Measurements from ENCODE around the gene CST8.
"Not testable (repeated sequence)": the region's sequence is repeated elsewhere in the genome, so short reads cannot be mapped to it uniquely, and the experiment has no call there.

CST8 gene

GRCh38 chr20:23490817-23491216 lies at the start of gene CST8:
CST8 (plus strand) TSS chr20:23491117; CDS start chr20:23491668, 551 bp downstream.
- no peak for DNase-seq

GRCh38 chr20:23441850-23442313 lies 49.0 kb upstream of the CST8 start:
- peak; percentile 66 for DNase-seq

DNA sequence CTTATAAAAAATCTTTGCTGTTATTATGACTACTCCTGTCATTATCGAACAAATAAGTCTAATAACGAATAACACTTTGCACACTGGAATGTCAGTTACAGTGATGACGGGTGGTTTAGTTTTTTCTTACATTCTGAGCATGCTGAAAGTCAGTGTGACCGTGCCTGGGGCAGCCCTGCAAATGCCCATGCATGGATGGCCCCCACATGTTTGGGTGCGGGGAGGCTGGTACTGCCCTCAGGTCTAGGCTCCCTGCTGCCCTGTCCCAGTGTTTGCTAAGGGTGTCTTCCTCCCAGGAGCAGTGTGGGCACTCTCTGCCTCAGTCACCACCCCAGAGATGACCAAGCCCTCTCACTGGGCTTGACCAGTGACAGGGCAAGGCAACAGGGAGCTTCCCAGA lies 48.5 kb upstream of the CST8 start:
- DNase-seq: no peak

DNA sequence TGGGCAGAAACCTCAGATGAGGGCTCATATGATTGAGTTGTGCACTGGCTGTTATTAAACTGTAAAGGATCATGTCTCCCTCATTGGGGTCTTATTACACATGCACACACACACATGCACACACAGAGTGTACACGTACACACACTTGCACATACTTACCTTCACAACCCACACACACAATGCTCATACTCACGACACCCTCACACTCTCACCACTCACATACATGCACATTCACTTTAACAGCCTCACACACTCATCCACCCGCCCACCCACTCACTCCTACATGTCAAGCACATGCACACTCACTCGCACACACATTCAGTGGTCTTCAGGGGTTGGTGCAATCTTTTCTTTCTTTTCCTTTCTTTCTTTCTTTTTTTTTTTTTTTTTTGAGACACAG lies 46.1 kb upstream of the CST8 start:
- no peak for DNase-seq

- DNase-seq: no peak
These were observed 45.2 kb upstream of the CST8 start for GRCh38 chr20:23445596-23446217.

- peak; percentile 29 for DNase-seq
These were observed 44.4 kb upstream of the CST8 start for GRCh38 chr20:23446505-23446904.

GRCh38 chr20:23448167-23448566 lies 42.8 kb upstream of the CST8 start:
- no peak for DNase-seq

DNA sequence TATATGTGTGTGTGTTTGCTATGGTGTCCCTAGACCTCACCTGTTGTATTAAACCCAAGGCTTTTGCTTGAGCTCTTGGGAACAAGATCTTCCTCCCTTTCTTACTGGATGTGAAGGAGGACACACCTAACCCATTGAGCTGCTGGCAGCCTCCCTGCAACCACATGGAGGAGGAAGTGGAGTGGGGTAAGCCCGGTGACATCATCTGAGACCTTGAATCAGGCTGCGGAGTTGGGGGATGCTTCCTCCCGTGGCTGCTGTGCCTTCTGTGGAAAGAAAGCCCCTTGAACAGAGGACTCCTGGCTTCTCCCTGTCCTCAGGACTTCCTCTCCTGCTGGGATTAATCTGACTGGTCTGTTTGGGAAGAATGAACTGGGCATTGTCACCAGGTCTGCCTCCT lies 41.5 kb upstream of the CST8 start:
- DNase-seq: peak; percentile 38

DNA sequence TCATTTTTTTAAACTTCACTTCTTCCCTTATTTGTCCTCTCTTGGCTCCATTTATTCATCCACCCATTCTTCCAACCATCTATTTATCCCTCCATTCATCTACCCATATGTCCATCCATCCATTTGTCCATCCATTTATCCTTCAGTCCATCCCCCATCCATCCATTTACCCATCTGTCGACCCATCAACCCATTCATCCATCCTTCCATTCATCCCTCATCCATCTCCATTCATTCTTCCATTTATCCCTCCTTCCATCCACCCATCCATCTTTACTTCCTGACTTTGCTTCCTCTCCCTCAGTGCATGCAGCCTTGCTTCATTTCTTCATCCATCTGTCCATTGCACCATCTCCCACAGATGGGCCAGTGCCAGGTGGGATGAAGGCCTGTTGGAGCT lies 40.0 kb upstream of the CST8 start:
- DNase-seq: no peak

DNA sequence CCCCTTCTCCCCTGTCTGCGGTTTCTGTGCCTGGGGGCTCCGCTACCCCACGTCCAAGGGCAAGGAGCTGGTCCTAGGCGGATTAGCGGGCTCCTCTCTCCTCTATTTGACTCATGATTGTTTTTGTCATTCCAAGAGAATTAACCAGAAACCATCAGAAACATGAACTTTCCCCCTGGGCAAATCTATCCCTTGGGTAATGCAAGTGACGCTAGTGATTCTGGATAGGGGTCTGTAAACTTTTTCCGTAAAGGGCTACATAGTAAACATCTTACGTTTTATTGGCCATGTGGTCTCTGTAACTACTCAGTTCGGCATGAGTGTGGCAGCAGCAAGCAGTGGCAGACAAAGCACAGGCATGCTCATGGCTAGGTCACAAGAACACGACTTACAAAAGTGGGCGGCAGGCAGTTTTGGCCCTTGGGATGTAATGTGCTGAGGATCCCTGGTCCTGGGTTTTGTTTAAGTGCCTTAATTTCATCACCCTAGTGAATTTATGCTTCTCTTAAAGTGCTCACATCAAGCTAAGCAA lies 38.9 kb upstream of the CST8 start:
- no peak for DNase-seq

DNA sequence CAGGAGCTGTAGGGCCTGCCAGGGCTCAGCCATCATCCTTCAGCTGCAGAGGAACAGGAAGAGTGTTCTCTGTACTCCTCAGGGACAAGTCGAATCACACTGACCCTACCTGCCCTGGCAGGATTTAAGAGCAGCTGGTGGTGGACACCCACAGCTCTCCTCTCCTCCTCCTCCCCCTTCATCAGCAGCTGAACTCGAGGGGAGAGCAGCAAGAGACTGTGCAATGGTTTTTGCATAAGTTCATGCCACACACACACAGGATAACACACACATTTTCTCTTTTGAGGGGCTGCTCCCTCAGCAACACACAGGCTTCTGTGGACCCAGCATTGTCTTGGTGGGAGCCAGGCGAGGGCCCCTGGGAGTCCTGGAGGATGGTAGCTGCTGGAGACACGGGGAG lies 38.1 kb upstream of the CST8 start, which contains the start of gene CST11:
Gene CST11 (minus strand): TSS at position 101 of the 400 bp plus-strand sequence. CDS start 65 bp downstream, at position 36.
- DNase-seq: no peak

DNA sequence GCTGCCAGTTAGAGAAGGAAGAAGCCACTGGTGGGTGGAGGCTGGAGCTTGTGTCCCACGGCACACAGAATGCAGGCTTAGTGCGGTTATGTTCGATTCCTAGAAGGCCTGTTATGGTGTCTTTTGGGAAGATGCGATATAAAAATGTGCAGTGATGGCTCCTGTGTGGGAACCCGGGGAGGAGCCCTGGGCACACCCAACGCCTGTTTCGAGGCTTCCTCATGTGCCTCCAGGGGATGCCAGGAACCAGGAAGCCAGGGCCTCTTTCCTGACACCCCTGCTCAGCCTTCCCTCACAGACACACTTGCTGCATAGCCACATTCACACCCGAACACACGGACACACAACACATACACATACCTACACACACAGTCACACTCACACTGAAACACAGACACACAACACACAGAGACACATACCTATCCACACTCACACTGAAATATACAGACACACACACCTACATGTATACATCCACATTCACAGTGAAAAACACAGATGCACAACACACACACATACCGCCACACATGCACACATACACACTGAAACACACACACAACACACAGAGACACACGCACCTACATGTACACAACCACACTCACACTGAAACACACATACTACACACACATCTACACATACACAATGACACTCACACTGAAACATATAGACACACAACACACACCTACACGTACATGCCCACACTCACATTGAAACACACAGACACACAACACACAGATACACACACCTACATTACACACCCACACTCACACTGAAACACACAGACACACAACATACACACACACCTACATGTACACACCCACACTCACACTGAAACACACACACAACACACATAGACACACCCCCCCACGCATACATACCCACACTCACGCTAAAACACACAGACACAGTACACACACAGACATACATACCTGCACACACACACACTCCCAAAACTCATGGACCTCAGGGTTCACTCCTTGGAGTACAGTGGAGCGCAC lies 37.1 kb upstream of the CST8 start:
- no peak for DNase-seq

DNA sequence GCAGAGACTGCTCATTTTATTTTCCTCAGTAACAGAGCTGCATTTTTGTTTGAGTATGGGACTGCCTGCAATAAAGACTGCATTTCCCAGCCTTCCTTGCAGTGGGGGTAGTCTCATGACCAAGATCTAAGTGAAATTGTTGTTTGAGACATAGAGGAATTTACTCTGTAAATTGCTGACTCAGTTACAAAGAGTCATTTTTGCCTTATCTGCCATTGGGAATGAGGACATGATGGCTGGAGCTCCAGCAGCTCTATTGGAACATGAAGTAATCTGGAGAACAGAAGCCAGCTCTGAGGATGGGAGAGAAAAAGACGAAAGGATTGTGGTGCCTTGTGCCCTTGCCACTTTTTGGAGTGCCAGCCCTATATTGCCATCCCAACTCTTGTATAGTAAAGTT lies 36.1 kb upstream of the CST8 start:
- DNase-seq: no peak

DNA sequence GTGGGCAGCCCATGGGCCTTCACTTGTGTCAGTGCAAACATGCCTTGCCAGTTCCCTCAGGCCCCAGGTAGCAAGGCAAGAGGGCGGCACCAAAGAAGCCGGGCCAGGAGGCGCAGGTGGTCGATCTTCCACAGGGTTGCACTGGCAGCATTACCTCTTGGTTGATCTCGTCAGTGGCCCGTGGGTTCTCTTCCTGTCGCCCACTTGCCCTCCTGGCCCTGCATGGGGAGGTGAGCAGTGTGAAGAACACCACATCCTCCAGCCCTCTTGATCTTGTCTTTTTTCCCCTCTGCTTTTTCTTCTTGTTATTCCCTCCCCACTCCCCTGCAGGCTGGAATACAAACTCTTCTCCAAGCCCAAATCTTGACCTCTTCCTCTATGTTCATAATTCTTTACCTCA lies 35.3 kb upstream of the CST8 start:
- DNase-seq: no peak

- no peak for DNase-seq
These were observed 34.5 kb upstream of the CST8 start for GRCh38 chr20:23456409-23456808.

- DNase-seq: no peak
These were observed 34.0 kb upstream of the CST8 start for GRCh38 chr20:23456873-23457272.

DNA sequence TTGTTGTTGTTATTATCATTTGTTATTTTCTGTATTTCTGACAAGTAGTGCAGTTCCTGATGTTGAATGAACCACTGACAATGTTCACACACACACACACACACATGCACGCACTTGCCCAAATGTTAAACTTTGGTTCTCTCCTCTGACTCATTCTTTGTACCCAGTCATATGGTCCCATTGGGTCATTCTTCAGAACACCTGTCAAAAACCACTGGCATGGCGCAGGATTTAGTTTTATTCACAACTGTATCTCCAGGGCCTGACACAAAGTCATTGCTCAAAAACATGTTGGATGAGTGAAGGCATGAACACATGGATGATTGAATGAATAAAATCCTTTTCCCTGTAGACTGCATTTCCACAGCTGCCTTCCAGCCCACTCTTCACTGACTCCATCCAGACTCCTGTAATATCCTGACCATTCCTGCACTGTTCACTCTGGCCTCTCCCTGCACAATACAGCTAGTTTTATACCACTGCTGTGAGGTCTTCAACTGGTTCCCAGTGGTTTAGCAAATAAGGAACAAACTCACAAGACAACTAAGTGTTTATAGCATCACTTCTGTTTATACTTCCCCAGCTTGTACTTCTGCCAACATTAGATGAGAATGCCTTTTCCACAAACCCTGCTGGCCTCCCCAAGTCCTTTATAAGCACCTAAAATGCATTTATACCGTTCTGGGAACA lies 31.3 kb upstream of the CST8 start:
- DNase-seq: no peak

DNA sequence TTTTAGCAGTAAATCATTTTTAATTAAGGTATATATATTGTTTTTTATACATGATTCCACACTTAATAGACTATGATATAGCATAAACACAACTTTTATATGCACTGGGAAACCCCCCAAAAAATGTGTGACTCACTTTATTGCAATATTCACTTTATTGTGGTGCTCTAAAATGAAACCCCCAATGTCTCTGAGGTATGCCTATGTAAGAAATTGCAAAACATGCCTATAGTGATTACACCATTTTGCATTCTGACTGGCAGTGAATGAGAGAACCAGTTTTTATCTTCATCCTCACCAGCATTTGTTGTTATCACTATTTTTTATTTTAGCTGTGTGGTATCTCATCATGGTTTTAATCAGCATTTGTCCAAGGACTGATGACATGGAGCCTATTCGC lies 29.7 kb upstream of the CST8 start:
- DNase-seq: no peak

GRCh38 chr20:23466961-23467360 lies 24.0 kb upstream of the CST8 start:
- DNase-seq: not testable (repeated sequence)

- DNase-seq: not testable (repeated sequence)
These were observed 18.6 kb upstream of the CST8 start for GRCh38 chr20:23472306-23472705.

DNA sequence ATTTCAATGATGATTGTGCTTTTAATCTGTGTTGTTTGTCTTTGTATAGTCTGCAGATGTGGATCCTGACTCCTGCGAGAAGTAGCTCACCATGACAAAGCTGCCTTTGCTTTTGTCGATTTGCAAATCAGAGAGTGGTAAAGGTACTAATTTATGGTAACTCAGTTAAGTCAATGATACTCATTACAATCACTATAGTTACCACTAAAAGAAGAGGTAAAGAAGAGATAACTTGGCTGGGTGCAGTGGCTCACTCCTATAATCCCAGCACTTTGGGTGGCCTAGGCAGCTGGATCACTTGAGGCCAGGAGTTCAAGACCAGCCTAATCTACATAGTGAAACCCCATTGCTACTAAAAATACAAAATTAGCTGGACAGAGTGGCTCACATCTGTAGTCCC lies 17.6 kb upstream of the CST8 start:
- not testable (repeated sequence) for DNase-seq

GRCh38 chr20:23475395-23475794 lies 15.5 kb upstream of the CST8 start:
- no peak for DNase-seq

Data from GDM1 (cell line).